HepG2 (cell line): ENCODE results near the gene PRDM10. TPM values are rescaled to one million over a fixed set of nuclear protein-coding genes. Genes with fewer than 3 reads are reported as not detected.
"Not testable (repeated sequence)": the region's sequence is repeated elsewhere in the genome, so short reads cannot be mapped to it uniquely, and the experiment has no call there.

Experiments
- ATAC-seq: fragments of 200-7000 bp; cut with Tn5 transposase; 3 replicates; pipeline ENCODE4 v1.9.1; 2020; ENCODE audit warnings: mild to moderate bottlenecking, moderate library complexity
- BruUV-seq: library from RNA; stranded (reverse); fragments of 400-500 nt; replicated peaks from 2 replicates; lab custom pipeline; 2021; lab: Mats Ljungman, UMichigan
- CTCF ChIA-PET: fragments of 300-600 bp; formaldehyde crosslinking; extraction: SDS; loops from one replicate; lab custom pipeline; 2021; ENCODE audit warnings: low total read pairs, inconsistent platforms, low intra/inter-chr PET ratio; lab: Yijun Ruan, JAX
- POLR2A ChIA-PET: fragments of 350-600 bp; sonication (Branson Sonifier 250); formaldehyde crosslinking; loops from one replicate; lab custom pipeline; 2020; ENCODE audit warnings: antibody characterized with exemption, inconsistent platforms; lab: Yijun Ruan, JAX
- DNase-seq: peaks from one replicate; pipeline ENCODE4 v3.0.0-alpha.2; 2015; ENCODE audit warnings: low spot score
- FAIRE-seq: peaks from 3 replicates; lab custom pipeline; 2011; peaks lifted over from hg19 to GRCh38; lab: Jason Lieb, UNC
- H2AFZ ChIP-seq: one replicate; pipeline ENCODE4 v1.6.1; 2011; ENCODE audit warnings: low read length, inconsistent platforms
- H3K27ac ChIP-seq: fragments of 300-600 bp; 3 replicates; pipeline ENCODE4 v1.8.0; 2011; ENCODE audit warnings: mixed run types, mild to moderate bottlenecking, mixed read lengths, low read length, inconsistent platforms; ENCODE audit not compliant: insufficient read depth; ENCODE audit errors: extremely low read length
- H3K27me3 ChIP-seq, 2 experiments: fragments of 200-600 bp in 1 of 2; 2 replicates in 1 of 2; 3 replicates in 1 of 2; pipeline versions ENCODE4 v1.6.0 to v1.8.0; 2011; ENCODE audit warnings: low read length in 2 of 2, mild to moderate bottlenecking in 2 of 2, moderate library complexity in 2 of 2, inconsistent platforms in 1 of 2; ENCODE audit not compliant: insufficient read depth in 2 of 2, control insufficient read depth in 1 of 2
- H3K36me3 ChIP-seq, 2 experiments: fragments of 200-600 bp in 1 of 2; replicated peaks in 1 of 2; 2 replicates in 1 of 2; 3 replicates in 1 of 2; pipeline versions ENCODE4 v1.5.1 to v1.8.0; 2011; ENCODE audit warnings: low read length in 2 of 2, inconsistent platforms in 1 of 2; ENCODE audit not compliant: insufficient read depth in 2 of 2, control insufficient read depth in 1 of 2
- H3K4me1 ChIP-seq: 2 replicates; pipeline ENCODE4 v1.5.1; 2012; ENCODE audit warnings: low read length, inconsistent platforms; ENCODE audit not compliant: insufficient read depth
- H3K4me2 ChIP-seq: 2 replicates; pipeline ENCODE4 v1.6.0; 2011; ENCODE audit warnings: low read depth, low read length, inconsistent platforms
- H3K4me3 ChIP-seq, 3 experiments: fragments of 200-600 bp in 1 of 3; sonication (generic), shearing (Covaris generic) in 1 of 3; replicated peaks in 1 of 3; 2 replicates each; pipeline ENCODE4 v1.5.1; 2011 to 2016; ENCODE audit warnings: low read length in 3 of 3, inconsistent platforms in 2 of 3, low read depth in 2 of 3, mild to moderate bottlenecking in 2 of 3, control low read depth in 1 of 3, mixed read lengths in 1 of 3; ENCODE audit not compliant: insufficient read depth in 1 of 3
- H3K79me2 ChIP-seq: one replicate; pipeline ENCODE4 v1.6.1; 2011; ENCODE audit warnings: low read length, inconsistent platforms; ENCODE audit not compliant: insufficient read depth
- H3K9ac ChIP-seq: 2 replicates; pipeline ENCODE4 v1.6.0; 2011; ENCODE audit warnings: mild to moderate bottlenecking, low read depth, low read length, inconsistent platforms; ENCODE audit not compliant: insufficient read depth
- H3K9me3 ChIP-seq: 2 replicates; pipeline ENCODE4 v1.5.1; 2012; ENCODE audit warnings: mild to moderate bottlenecking, low read length
- H4K20me1 ChIP-seq: 2 replicates; pipeline ENCODE4 v1.6.0; 2011; ENCODE audit warnings: inconsistent platforms, mild to moderate bottlenecking, low read length, moderate library complexity; ENCODE audit not compliant: insufficient read depth
- NFKB2 ChIP-seq: sonication (generic); formaldehyde crosslinking; IDR thresholded peaks from 2 replicates; pipeline ENCODE4 v1.4.0; 2020; ENCODE audit warnings: missing genetic modification reagents, borderline replicate concordance
- SAP130 ChIP-seq: IDR thresholded peaks from 2 replicates; pipeline ENCODE4 v1.6.1; 2016; ENCODE audit warnings: low read depth
- SNRNP70 ChIP-seq: fragments of 200-400 bp; formaldehyde crosslinking; IDR thresholded peaks from 2 replicates; pipeline ENCODE4 v1.6.1; 2017; ENCODE audit warnings: mild to moderate bottlenecking, low read depth, low read length, moderate library complexity
- TRIM24 ChIP-seq: sonication (generic); formaldehyde crosslinking; IDR thresholded peaks from 2 replicates; pipeline ENCODE4 v1.8.0; 2022; ENCODE audit warnings: mild to moderate bottlenecking, missing genetic modification reagents
- ZFP37 ChIP-seq: sonication (generic); formaldehyde crosslinking; IDR thresholded peaks from 2 replicates; pipeline ENCODE4 v1.4.0; 2020; ENCODE audit warnings: missing genetic modification reagents, borderline replicate concordance
- ZIK1 ChIP-seq: sonication (generic); formaldehyde crosslinking; IDR thresholded peaks from 2 replicates; pipeline ENCODE4 v1.5.0; 2020; ENCODE audit warnings: mild to moderate bottlenecking, low read depth, missing genetic modification reagents, borderline replicate concordance
- ZNF317 ChIP-seq: sonication (generic); formaldehyde crosslinking; IDR thresholded peaks from 2 replicates; pipeline ENCODE4 v1.5.0; 2020; ENCODE audit warnings: mild to moderate bottlenecking, missing genetic modification reagents
- ZNF432 ChIP-seq: sonication (generic); formaldehyde crosslinking; IDR thresholded peaks from 2 replicates; pipeline ENCODE4 v1.5.0; 2020; ENCODE audit warnings: missing genetic modification reagents, mild to moderate bottlenecking, borderline replicate concordance
- ZNF460 ChIP-seq: sonication (generic); formaldehyde crosslinking; IDR thresholded peaks from 2 replicates; pipeline ENCODE4 v1.5.1; 2020; ENCODE audit warnings: missing genetic modification reagents, mild to moderate bottlenecking, borderline replicate concordance
- ZNF557 ChIP-seq: sonication (generic); formaldehyde crosslinking; IDR thresholded peaks from 2 replicates; pipeline ENCODE4 v1.4.0; 2020; ENCODE audit warnings: missing genetic modification reagents
- WGBS: methylation state at CpG from one replicate; pipeline ENCODE4 v1.1.6; 2017; ENCODE audit warnings: low lambda C conversion rate; 5-methylcytosine and 5-hydroxymethylcytosine counted together
- in situ Hi-C: cut with HindIII; loops from 2 replicates; pipeline ENCODE4 v1.10.0; 2017; ENCODE audit warnings: low pct_unique_long_range_greater_than_20kb; ENCODE audit not compliant: extremely low pct_ligation_motif_present
- intact Hi-C: fragments of 100-400 bp; cut with micrococcal nuclease; formaldehyde crosslinking; loops from one replicate; pipeline ENCODE4 v1.10.0; 2022; ENCODE audit not compliant: unreplicated experiment
- polyA plus RNA-seq, 8 experiments: library from polyadenylated mRNA; depleted of rRNA in 3 of 8; stranded (reverse) in 7 of 8; unstranded in 1 of 8; fragments of >200 nt; fragmentation: Illumina TruSeq in 4 of 8; extraction: Trizol in 4 of 8; gene quantifications; 2 replicates each; pipeline versions ENCODE4 v1.2.1 to v1.2.3, GENCODE V29; 2011 to 2016; ENCODE audit warnings: low read depth in 4 of 8, missing spikeins in 1 of 8, mixed read lengths in 1 of 8; ENCODE audit not compliant: insufficient read depth in 1 of 8
- total RNA-seq, 5 experiments: library from RNA; depleted of rRNA; stranded (reverse); fragments of >200 nt; fragmentation: Illumina TruSeq; extraction: Trizol; gene quantifications; 2 replicates each; pipeline ENCODE4 v1.2.3, GENCODE V29; 2016; ENCODE audit warnings: low read depth in 1 of 5
- TF ChIP-seq, protein P1 (sequence below): sonication (generic); formaldehyde crosslinking; IDR thresholded peaks from 2 replicates; pipeline ENCODE4 v1.5.0; 2020; ENCODE audit warnings: missing genetic modification reagents
- TF ChIP-seq, protein P2 (sequence below): sonication (generic); formaldehyde crosslinking; IDR thresholded peaks from 2 replicates; pipeline ENCODE4 v1.4.0; 2020; ENCODE audit warnings: mild to moderate bottlenecking, missing genetic modification reagents

PRDM10 gene
- total and polyA plus RNA-seq, 2 of the 13 experiments (the other 11 are each of a cell fraction or from before 2014, with no cell fraction given) = 5.7 to 5.8 TPM

DNA sequence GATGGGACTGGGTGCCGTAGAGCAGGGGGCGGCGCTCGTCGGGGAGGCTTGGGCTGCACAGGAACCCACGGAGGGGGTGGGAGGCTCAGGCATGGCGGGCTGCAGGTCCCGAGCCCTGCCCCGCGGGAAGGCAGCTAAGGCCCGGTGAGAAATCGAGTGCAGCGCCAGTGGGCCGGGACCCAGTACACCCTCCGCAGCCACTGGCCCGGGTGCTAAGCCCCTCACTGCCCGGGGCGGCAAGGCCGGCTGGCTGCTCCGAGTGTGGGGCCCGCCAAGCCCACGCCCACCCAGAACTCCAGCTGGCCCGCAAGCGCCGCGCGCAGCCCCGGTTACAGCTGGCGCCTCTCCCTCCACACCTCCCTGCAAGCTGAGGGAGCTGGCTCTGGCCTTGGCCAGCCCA, 30.8 kb downstream of the PRDM10 start:
- H4K20me1 ChIP-seq, FAIRE-seq, H3K9ac ChIP-seq, in situ Hi-C loops, H2AFZ ChIP-seq, H3K36me3 ChIP-seq, ATAC-seq, H3K27ac ChIP-seq, BruUV-seq, intact Hi-C loops, CTCF ChIA-PET, H3K4me3 ChIP-seq, H3K9me3 ChIP-seq, H3K79me2 ChIP-seq, H3K27me3 ChIP-seq, DNase-seq, H3K4me2 ChIP-seq: not testable (repeated sequence)
- POLR2A ChIA-PET = interaction anchor here (3.8 kb wide), 1 partner anchor 30 kb away, joined by 43 read pairs; the partner anchor contains the start of gene PRDM10
- peaks cover 26% of the 10 kb centered on the region for H3K4me1 ChIP-seq
- 100% methylated on average over 5 of the region's 29 CpGs for WGBS

DNA sequence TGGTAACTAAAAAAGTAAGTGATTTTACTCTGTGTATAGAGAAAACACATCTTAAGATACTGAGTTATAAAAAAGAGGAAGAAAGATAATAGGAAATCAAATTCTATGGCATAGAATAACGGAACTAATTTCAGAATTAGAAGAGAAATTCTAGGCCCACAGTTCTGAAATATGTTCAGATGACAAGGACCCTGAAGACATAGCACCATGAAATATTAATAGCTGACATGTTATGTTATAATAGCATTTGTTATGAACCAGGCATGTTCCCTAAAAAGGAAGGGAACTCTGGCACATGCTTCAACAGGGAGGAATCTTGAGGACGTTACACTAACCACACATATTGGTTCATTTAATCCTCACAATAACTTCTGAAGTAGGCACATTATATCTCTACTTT, 32.7 kb downstream of the PRDM10 start:
- FAIRE-seq = no peak
- in situ Hi-C loops = no loop called here
- Histone ChIP-seq H3K4me3 (no peak overlapping the region), H3K36me3 (no peaks in the 10 kb centered on the region), H3K27me3 (no peaks in the 10 kb centered on the region), H3K4me2 (no peak overlapping the region), H3K9ac (no peak overlapping the region), H3K27ac (no peak overlapping the region), H2AFZ (no peak overlapping the region), H4K20me1 (no peaks in the 10 kb centered on the region), H3K79me2 (peaks cover 6% of the 10 kb centered on the region), H3K4me1 (peaks cover 35% of the 10 kb centered on the region), H3K9me3 (no peaks in the 10 kb centered on the region)
- TF ChIP-seq ZNF317 (CRISPR knock-in tag) (no peak), SAP130 (CRISPR knock-in tag) (no peak), TRIM24 (CRISPR knock-in tag) (no peak), ZIK1 (no peak), ZNF557 (CRISPR knock-in tag) (no peak), NFKB2 (no peak), ZNF432 (CRISPR knock-in tag) (no peak), SNRNP70 (no peak), ZFP37 (CRISPR knock-in tag) (no peak), ZNF460 (CRISPR knock-in tag) (no peak)
- TF ChIP-seq, protein P1, sequence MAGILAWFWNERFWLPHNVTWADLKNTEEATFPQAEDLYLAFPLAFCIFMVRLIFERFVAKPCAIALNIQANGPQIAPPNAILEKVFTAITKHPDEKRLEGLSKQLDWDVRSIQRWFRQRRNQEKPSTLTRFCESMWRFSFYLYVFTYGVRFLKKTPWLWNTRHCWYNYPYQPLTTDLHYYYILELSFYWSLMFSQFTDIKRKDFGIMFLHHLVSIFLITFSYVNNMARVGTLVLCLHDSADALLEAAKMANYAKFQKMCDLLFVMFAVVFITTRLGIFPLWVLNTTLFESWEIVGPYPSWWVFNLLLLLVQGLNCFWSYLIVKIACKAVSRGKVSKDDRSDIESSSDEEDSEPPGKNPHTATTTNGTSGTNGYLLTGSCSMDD (CRISPR knock-in tag) = no peak
- TF ChIP-seq, protein P2, sequence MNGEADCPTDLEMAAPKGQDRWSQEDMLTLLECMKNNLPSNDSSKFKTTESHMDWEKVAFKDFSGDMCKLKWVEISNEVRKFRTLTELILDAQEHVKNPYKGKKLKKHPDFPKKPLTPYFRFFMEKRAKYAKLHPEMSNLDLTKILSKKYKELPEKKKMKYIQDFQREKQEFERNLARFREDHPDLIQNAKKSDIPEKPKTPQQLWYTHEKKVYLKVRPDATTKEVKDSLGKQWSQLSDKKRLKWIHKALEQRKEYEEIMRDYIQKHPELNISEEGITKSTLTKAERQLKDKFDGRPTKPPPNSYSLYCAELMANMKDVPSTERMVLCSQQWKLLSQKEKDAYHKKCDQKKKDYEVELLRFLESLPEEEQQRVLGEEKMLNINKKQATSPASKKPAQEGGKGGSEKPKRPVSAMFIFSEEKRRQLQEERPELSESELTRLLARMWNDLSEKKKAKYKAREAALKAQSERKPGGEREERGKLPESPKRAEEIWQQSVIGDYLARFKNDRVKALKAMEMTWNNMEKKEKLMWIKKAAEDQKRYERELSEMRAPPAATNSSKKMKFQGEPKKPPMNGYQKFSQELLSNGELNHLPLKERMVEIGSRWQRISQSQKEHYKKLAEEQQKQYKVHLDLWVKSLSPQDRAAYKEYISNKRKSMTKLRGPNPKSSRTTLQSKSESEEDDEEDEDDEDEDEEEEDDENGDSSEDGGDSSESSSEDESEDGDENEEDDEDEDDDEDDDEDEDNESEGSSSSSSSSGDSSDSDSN (CRISPR knock-in tag) = no peak
- ChIA-PET CTCF (no interaction called here), POLR2A (interaction anchor here (1.5 kb wide), 1 partner anchor 32 kb away, joined by 4 read pairs; the partner anchor contains the start of gene PRDM10)
- 95% methylated on average over 2 of the region's 2 CpGs for WGBS
- no peak for DNase-seq
- intact Hi-C loops = no loop called here
- BruUV-seq = no TSS peak
- ATAC-seq = no peak
